ENCODE data around the gene SIKE1. TPM values are rescaled to one million over a fixed set of nuclear protein-coding genes. Genes with fewer than 3 reads are reported as not detected.
"Not testable (repeated sequence)": the region's sequence is repeated elsewhere in the genome, so short reads cannot be mapped to it uniquely, and the experiment has no call there.

SIKE1 gene
- total RNA-seq, 1 experiment from 2014 or later, result 26.7 TPM

- Mint-ChIP-seq H3K4me3 (ENCODE audit: low read depth, unreplicated experiment) (no peak overlapping the region), H3K9me3 (ENCODE audit: low read depth, unreplicated experiment) (peaks cover 9% of the 10 kb centered on the region), H3K27me3 (ENCODE audit: unreplicated experiment) (peaks cover 17% of the 10 kb centered on the region), H3K27ac (ENCODE audit: unreplicated experiment) (no peak overlapping the region), H3K4me1 (ENCODE audit: low read depth, unreplicated experiment) (no peaks in the 10 kb centered on the region), H3K36me3 (ENCODE audit: insufficient read depth, unreplicated experiment) (peaks cover 9% of the 10 kb centered on the region)
- no TSS peak for BruUV-seq (replicated peaks)
- CTCF ChIA-PET, result no interaction called here
- intact Hi-C loops (cut with micrococcal nuclease; ENCODE audit: unreplicated experiment), result no loop called here
- DNase-seq, result no peak
- TF ChIP-seq, protein P1, sequence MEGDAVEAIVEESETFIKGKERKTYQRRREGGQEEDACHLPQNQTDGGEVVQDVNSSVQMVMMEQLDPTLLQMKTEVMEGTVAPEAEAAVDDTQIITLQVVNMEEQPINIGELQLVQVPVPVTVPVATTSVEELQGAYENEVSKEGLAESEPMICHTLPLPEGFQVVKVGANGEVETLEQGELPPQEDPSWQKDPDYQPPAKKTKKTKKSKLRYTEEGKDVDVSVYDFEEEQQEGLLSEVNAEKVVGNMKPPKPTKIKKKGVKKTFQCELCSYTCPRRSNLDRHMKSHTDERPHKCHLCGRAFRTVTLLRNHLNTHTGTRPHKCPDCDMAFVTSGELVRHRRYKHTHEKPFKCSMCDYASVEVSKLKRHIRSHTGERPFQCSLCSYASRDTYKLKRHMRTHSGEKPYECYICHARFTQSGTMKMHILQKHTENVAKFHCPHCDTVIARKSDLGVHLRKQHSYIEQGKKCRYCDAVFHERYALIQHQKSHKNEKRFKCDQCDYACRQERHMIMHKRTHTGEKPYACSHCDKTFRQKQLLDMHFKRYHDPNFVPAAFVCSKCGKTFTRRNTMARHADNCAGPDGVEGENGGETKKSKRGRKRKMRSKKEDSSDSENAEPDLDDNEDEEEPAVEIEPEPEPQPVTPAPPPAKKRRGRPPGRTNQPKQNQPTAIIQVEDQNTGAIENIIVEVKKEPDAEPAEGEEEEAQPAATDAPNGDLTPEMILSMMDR (IDR thresholded peaks at IDR 0.05; ENCODE audit: unreplicated experiment), result no peak
These were observed 2.0 kb upstream of the SIKE1 start for GRCh38 chr1:114782476-114782875.

GRCh38 chr1:114779722-114780121 lies 763 bp downstream of the SIKE1 start:
- intact Hi-C loops (cut with micrococcal nuclease; ENCODE audit: unreplicated experiment), result no loop called here
- no peaks in the 10 kb centered on the region for H3K4me1 Mint-ChIP-seq (ENCODE audit: low read depth, unreplicated experiment)
- peaks cover 9% of the 10 kb centered on the region for H3K36me3 Mint-ChIP-seq (ENCODE audit: insufficient read depth, unreplicated experiment)
- no peaks in the 10 kb centered on the region for H3K27me3 Mint-ChIP-seq (ENCODE audit: unreplicated experiment)
- CTCF ChIA-PET, result no interaction called here
- peak overlapping the region; percentile 99 for H3K27ac Mint-ChIP-seq (ENCODE audit: unreplicated experiment)
- H3K9me3 Mint-ChIP-seq (ENCODE audit: low read depth, unreplicated experiment), result no peaks in the 10 kb centered on the region
- DNase-seq, result no peak
- no TSS peak for BruUV-seq (replicated peaks)
- H3K4me3 Mint-ChIP-seq (ENCODE audit: low read depth, unreplicated experiment), result peak overlapping the region; percentile 100
- TF ChIP-seq, protein P1 (IDR thresholded peaks at IDR 0.05; ENCODE audit: unreplicated experiment), result no peak

- BruUV-seq (replicated peaks); H3K27ac Mint-ChIP-seq (ENCODE audit: unreplicated experiment); H3K9me3 Mint-ChIP-seq (ENCODE audit: low read depth, unreplicated experiment); H3K4me1 Mint-ChIP-seq (ENCODE audit: low read depth, unreplicated experiment); H3K36me3 Mint-ChIP-seq (ENCODE audit: insufficient read depth, unreplicated experiment); DNase-seq; intact Hi-C loops (cut with micrococcal nuclease; ENCODE audit: unreplicated experiment); H3K4me3 Mint-ChIP-seq (ENCODE audit: low read depth, unreplicated experiment); CTCF ChIA-PET; H3K27me3 Mint-ChIP-seq (ENCODE audit: unreplicated experiment): not testable (repeated sequence)
These were observed 3.8 kb downstream of the SIKE1 start for GRCh38 chr1:114776726-114777125.

- H3K36me3 Mint-ChIP-seq (ENCODE audit: insufficient read depth, unreplicated experiment), result peaks cover 5% of the 10 kb centered on the region
- H3K27ac Mint-ChIP-seq (ENCODE audit: unreplicated experiment), result no peak overlapping the region
- no peaks in the 10 kb centered on the region for H3K9me3 Mint-ChIP-seq (ENCODE audit: low read depth, unreplicated experiment)
- intact Hi-C loops (cut with micrococcal nuclease; ENCODE audit: unreplicated experiment), result no loop called here
- H3K4me3 Mint-ChIP-seq (ENCODE audit: low read depth, unreplicated experiment), result no peak overlapping the region
- TF ChIP-seq, protein P1 (IDR thresholded peaks at IDR 0.05; ENCODE audit: unreplicated experiment), result no peak
- CTCF ChIA-PET, result no interaction called here
- no TSS peak for BruUV-seq (replicated peaks)
- H3K4me1 Mint-ChIP-seq (ENCODE audit: low read depth, unreplicated experiment), result no peaks in the 10 kb centered on the region
- no peak for DNase-seq
- H3K27me3 Mint-ChIP-seq (ENCODE audit: unreplicated experiment), result no peaks in the 10 kb centered on the region
These were observed 8.5 kb downstream of the SIKE1 start for GRCh38 chr1:114771992-114772391.

GRCh38 chr1:114770989-114771388 lies 9.5 kb downstream of the SIKE1 start:
- Mint-ChIP-seq H3K27me3 (ENCODE audit: unreplicated experiment) (no peaks in the 10 kb centered on the region), H3K4me1 (ENCODE audit: low read depth, unreplicated experiment) (no peaks in the 10 kb centered on the region), H3K27ac (ENCODE audit: unreplicated experiment) (no peak overlapping the region), H3K4me3 (ENCODE audit: low read depth, unreplicated experiment) (no peak overlapping the region), H3K9me3 (ENCODE audit: low read depth, unreplicated experiment) (no peaks in the 10 kb centered on the region), H3K36me3 (ENCODE audit: insufficient read depth, unreplicated experiment) (peaks cover 5% of the 10 kb centered on the region)
- intact Hi-C loops (cut with micrococcal nuclease; ENCODE audit: unreplicated experiment), result no loop called here
- no TSS peak for BruUV-seq (replicated peaks)
- no peak for DNase-seq
- CTCF ChIA-PET, result no interaction called here
- TF ChIP-seq, protein P1 (IDR thresholded peaks at IDR 0.05; ENCODE audit: unreplicated experiment), result no peak
